Astrocyte of the spinal cord (primary cell): ENCODE measurements around the gene SNTG2.

Source experiments
- DNase-seq: peaks from one replicate; pipeline ENCODE4 v3.0.0; 2011; ENCODE audit warnings: low read depth, low spot score
- H3K4me3 ChIP-seq: 2 replicates; pipeline ENCODE4 v1.5.1; 2011; ENCODE audit warnings: low read depth, mild to moderate bottlenecking, low read length, moderate library complexity
- in situ Hi-C: cut with HindIII; loops from 2 replicates; pipeline ENCODE4 v1.10.0; 2017; ENCODE audit warnings: low sequenced_read_pairs
- TF ChIP-seq, protein P1 (sequence below): IDR thresholded peaks from 2 replicates; pipeline ENCODE4 v1.5.1; 2012; ENCODE audit warnings: low read depth, mild to moderate bottlenecking, low read length, inconsistent platforms

SNTG2 gene

DNA sequence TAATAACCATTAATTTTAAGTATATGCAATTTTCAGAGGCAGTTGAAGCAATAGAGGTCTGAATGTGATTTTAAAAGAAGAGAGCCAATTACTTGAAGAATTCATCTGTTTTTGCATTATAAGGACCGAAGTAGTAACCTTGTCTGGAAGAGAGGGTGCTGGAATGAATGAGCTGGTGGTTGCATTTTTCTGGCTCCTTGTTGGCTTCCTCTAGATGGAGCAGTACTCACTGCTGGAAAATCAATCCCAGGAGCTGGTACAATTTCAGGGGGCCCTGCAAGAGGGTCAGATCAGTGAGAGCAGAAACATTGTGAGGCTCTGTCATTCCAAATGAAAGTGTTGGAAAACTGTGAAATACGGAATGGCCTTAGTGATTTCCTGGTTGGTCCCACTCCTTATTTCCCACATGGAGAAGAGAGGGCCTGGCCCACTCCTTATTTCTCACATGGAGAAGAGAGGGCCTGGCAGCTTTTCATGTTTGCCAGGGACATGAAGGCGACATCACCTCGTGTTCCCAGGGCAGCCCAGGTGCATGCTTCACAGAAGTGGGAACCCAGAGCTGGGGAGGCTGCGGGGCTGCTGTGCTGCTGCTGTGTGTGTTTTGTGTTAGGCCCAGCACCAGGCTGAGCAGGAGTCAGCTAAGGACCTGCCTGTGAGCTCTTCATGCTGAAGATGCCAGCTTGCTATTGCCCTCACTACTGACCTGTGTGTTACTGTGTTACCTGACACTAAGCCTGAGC lies 197.4 kb downstream of the SNTG2 start:
- DNase-seq, result no peak
- no peak overlapping the region for H3K4me3 ChIP-seq
- TF ChIP-seq, protein P1, sequence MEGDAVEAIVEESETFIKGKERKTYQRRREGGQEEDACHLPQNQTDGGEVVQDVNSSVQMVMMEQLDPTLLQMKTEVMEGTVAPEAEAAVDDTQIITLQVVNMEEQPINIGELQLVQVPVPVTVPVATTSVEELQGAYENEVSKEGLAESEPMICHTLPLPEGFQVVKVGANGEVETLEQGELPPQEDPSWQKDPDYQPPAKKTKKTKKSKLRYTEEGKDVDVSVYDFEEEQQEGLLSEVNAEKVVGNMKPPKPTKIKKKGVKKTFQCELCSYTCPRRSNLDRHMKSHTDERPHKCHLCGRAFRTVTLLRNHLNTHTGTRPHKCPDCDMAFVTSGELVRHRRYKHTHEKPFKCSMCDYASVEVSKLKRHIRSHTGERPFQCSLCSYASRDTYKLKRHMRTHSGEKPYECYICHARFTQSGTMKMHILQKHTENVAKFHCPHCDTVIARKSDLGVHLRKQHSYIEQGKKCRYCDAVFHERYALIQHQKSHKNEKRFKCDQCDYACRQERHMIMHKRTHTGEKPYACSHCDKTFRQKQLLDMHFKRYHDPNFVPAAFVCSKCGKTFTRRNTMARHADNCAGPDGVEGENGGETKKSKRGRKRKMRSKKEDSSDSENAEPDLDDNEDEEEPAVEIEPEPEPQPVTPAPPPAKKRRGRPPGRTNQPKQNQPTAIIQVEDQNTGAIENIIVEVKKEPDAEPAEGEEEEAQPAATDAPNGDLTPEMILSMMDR, result no peak
- in situ Hi-C loops, result no loop called here

DNA sequence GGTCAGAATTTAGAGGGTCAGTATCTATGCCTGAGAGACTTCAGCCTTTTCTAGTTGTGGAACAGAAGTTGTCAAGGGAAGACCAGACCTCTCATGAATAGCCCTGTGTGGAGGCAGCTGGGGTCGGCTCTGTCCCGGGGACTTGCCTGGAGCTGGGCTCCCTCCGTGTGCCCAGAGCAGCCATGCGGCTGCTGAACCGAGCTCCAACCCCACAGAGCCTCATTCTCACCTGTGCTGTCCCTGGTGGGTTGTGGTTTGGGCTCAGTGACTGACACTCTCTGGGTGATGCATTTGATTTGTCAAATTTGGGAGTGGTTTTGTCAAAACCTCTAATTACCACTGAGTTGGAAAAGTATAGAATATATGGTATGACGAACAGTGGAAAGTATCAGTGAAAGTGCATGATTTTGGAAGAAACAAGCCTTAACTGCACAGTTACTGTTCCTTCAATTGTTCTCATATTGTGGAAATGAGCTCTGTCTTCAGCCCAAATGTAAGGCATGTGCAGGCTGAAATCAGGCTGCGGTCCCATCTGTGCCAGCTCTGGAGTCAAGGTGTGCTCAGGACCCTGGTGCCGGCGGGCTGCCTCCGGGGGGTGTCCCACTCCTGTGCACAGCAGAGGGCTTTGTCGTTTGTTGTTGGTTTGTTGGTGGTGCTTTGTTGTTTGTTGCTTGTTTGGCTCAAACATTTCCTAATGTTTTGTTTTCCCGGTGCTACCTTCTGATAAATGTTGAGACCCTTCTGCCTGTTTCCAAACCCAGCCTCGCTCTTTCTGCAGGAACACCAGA lies 200.3 kb downstream of the SNTG2 start:
- DNase-seq, result no peak
- no peak overlapping the region for H3K4me3 ChIP-seq
- in situ Hi-C loops, result no loop called here
- TF ChIP-seq, protein P1, result no peak

DNA sequence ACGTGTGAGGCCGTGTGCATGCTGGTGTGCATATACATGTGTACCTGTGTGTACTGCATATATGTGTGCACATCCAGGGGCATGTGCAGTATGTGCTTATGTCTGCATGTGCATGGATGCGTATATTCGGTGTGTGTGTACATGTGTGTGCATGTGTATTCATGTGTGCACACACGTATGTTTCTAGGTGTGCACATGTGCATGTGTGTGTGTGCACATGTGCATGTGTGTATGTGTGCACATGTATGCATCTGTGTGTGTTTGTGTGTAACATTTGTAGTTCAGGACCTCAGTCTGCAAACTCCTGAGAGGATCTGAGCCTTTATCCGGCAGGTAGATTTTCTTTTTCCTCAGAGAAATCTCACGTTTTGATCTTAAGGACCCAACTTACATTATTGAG lies 201.7 kb downstream of the SNTG2 start:
- TF ChIP-seq, protein P1, result no peak
- no peak for DNase-seq
- in situ Hi-C loops, result no loop called here

DNA sequence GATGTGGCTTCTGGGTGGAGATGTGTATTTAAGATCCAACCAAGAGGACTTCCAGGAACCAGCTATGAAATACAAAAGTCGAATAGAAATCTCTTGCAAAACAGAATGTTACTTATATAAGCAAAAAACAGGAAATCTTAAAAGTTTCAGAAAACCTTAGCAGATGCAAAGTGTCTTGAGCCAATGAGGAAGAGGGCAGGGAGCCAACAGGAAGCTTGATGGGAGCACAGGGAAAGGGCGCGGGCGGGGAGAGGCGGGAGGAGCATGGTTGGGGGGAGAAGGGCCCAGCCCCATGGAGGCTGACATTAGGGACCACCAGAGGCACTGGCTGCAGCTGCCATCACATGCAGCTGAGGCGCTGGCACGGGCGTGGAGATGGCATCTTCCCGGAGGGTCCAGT lies 203.3 kb downstream of the SNTG2 start:
- no peak for DNase-seq
- no peak overlapping the region for H3K4me3 ChIP-seq
- TF ChIP-seq, protein P1, result no peak
- in situ Hi-C loops, result no loop called here

More for the DNA sequence above, 201.7 kb downstream of the SNTG2 start:
- H3K4me3 ChIP-seq, result no peak overlapping the region

DNA sequence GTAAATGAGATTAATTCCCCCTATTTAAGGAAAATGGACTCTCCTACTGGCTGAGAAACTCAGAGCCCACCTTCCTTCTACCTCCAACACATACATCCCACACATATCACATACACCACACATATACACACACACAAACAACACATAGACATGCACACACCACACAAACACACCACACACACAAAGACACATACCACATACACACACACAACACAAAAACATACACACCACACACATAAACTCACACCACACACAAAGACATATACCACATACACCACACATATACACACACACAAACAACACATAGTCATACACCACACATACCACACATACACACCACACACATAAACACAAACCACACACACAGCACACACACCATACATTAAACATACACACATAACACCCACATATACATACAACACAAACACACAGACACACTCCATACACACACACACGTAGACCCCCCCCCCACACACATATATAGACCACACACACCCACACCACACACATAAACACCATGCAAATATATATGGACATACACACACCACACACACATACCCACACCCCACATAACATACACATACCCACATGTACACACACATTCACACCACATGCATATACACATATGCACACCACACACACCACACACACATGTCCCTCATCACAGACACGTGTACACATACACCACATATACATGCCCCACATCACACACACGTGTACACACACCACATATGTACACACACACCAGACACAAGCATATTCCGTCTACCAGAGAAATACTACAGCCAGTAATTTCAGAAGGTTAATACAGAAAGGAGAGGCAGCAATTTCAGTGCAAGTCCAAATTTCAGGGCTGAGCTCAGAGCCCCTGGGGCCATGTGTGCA lies 204.3 kb downstream of the SNTG2 start:
- in situ Hi-C loops, result no loop called here
- TF ChIP-seq, protein P1, result no peak
- H3K4me3 ChIP-seq, result no peak overlapping the region
- DNase-seq, result no peak

DNA sequence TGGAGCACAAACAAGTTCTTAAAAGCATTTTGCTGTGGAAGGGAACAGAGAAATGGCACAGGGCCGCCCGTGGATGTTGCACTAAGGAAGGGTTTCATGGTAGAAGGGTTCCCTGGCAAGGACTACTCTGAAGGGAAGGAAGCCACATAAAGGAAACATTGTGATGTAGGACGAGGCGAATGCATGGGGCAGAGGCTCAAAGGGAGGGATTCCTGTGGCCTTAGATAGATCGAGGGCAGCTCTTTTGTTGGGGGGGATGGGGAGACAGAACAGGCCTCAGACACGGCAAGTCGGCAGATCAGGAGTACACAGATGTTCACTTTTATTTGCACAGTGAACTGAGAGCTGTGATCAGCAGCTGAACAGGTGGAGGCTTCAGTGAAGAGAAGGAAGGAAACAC lies 205.4 kb downstream of the SNTG2 start:
- DNase-seq, result no peak
- no peak overlapping the region for H3K4me3 ChIP-seq
- in situ Hi-C loops, result no loop called here
- TF ChIP-seq, protein P1, result no peak
